ENCODE measurements around the gene FGF14.

GRCh38 chr13:102049853-102050252 is 352.0 kb downstream of the FGF14 start:
- TF ChIP-seq CTCF (conservative IDR thresholded peaks at IDR 0.05) (no peak), ZFX (IDR thresholded peaks at IDR 0.05) (no peak)

Measured in C4-2B (cell line).